ENCODE measurements around the gene LENEP.
A peak's percentile ranks its signal among the peaks of the same experiment; 100 is the strongest.
"Not testable (repeated sequence)": the region's sequence is repeated elsewhere in the genome, so short reads cannot be mapped to it uniquely, and the experiment has no call there.

LENEP gene

DNA sequence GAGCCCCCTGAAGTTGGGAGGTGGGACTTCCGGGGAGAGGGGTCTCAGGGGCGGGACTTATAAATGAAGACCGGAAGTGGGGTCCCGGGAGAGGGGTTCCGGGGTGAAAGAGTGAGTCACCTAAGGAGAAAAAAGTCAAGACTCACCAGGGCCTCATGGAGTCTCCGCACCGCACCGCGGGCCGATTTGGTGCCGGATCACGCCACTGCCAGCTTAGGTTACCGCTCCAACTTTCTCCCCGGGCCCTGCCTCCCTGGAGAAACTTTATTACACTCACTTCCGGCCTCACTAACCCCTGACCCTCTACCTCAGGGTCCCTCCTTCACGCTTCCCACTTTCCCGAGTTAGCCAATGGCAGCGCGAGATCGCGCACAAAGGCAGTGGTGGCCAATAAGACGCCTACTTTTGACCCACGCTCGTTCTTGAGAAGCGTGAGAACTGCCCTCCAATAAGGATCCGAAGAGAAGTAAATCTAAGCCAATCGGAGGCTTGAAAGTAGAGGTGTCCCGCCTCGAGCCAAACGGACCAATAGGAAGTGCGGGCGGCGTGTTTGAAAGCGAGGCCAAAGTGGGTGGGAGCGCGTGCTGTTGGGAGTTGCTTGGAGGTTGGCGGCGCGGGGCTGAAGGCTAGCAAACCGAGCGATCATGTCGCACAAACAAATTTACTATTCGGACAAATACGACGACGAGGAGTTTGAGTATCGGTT lies 19.1 kb upstream of the LENEP start, which contains the start of gene CKS1B:
TSS of gene CKS1B (plus strand) at position 580 of the 706 bp plus-strand sequence. CDS start at position 645, 65 bp downstream.
- Histone ChIP-seq H3K4me2 (ENCODE audit: insufficient read depth, low read length) (peak within 1 kb of the TSS; percentile 92), H3K9me3 (ENCODE audit: insufficient read depth, low read length, severe bottlenecking) (no peaks in the 10 kb centered on the region), H3K27ac (ENCODE audit: low read length) (peak within 1 kb of the TSS; percentile 98), H2AFZ (ENCODE audit: low read depth, low read length) (peak within 1 kb of the TSS; percentile 88), H4K20me1 (ENCODE audit: insufficient read depth, low read length) (peaks cover 54% of the 10 kb centered on the region), H3K9ac (ENCODE audit: low read depth, low read length) (peak within 1 kb of the TSS; percentile 91), H3K4me3 (ENCODE audit: low read depth in 1 of 2, low read length in 2 of 2) (peak within 1 kb of the TSS; percentile 79 to 93), H3K36me3 (ENCODE audit: insufficient read depth, low read length) (peaks cover 50% of the 10 kb centered on the region), H3K79me2 (ENCODE audit: insufficient read depth, low read length) (peaks cover 85% of the 10 kb centered on the region), H3K27me3 (ENCODE audit: insufficient read depth, low read length, poor library complexity) (no peaks in the 10 kb centered on the region), H3K4me1 (ENCODE audit: insufficient read depth, low read length) (peaks cover 60% of the 10 kb centered on the region)
- ATAC-seq (ENCODE audit: insufficient read depth, low read depth) (peak; percentile 91), DNase-seq (peak; percentile 99)
- TF ChIP-seq EZH2 (IDR thresholded peaks at IDR 0.05; ENCODE audit: borderline replicate concordance, low read depth, low read length, severe bottlenecking): no peak
- TF ChIP-seq, protein P1, sequence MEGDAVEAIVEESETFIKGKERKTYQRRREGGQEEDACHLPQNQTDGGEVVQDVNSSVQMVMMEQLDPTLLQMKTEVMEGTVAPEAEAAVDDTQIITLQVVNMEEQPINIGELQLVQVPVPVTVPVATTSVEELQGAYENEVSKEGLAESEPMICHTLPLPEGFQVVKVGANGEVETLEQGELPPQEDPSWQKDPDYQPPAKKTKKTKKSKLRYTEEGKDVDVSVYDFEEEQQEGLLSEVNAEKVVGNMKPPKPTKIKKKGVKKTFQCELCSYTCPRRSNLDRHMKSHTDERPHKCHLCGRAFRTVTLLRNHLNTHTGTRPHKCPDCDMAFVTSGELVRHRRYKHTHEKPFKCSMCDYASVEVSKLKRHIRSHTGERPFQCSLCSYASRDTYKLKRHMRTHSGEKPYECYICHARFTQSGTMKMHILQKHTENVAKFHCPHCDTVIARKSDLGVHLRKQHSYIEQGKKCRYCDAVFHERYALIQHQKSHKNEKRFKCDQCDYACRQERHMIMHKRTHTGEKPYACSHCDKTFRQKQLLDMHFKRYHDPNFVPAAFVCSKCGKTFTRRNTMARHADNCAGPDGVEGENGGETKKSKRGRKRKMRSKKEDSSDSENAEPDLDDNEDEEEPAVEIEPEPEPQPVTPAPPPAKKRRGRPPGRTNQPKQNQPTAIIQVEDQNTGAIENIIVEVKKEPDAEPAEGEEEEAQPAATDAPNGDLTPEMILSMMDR (IDR thresholded peaks at IDR 0.05; ENCODE audit: borderline replicate concordance, extremely low read depth, low read length, poor library complexity, severe bottlenecking): no peak

DNA sequence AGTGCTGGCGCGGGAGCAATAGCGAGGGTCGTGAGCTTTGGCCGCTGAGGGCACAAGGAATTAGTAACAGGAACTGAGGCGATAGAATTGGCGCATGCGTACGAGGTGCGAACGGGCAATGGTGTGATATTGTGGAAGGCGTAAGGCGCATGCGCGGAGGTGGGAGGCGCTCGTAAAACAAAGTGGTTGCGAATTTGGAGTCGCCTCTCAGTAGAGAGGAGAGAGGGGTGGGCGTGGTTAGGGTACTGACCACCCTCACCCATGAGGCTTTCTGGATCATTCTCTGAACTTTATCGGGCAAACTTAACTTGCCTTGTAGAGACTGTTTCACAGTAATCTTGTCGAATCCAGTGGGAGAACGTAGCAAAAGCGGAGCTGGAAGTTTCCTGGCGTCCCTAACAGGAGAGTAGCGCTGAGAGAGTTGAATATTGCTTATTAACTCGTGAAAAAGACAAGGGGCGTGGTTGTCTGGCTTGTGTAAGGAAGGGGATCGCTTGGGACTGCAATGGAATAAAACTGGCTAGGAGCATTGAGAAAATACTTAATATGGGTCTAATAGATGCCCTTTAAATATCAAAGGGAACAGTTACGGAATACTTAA lies 18.5 kb upstream of the LENEP start:
- Histone ChIP-seq H3K4me2 (ENCODE audit: insufficient read depth, low read length) (peak overlapping the region; percentile 92), H3K79me2 (ENCODE audit: insufficient read depth, low read length) (peaks cover 84% of the 10 kb centered on the region), H2AFZ (ENCODE audit: low read depth, low read length) (peak overlapping the region; percentile 67), H3K36me3 (ENCODE audit: insufficient read depth, low read length) (peaks cover 51% of the 10 kb centered on the region), H3K4me3 (ENCODE audit: low read depth in 1 of 2, low read length in 2 of 2) (peak overlapping the region; percentile 79 to 82), H3K27ac (ENCODE audit: low read length) (peak overlapping the region; percentile 92), H3K4me1 (ENCODE audit: insufficient read depth, low read length) (peaks cover 63% of the 10 kb centered on the region), H4K20me1 (ENCODE audit: insufficient read depth, low read length) (peaks cover 53% of the 10 kb centered on the region), H3K27me3 (ENCODE audit: insufficient read depth, low read length, poor library complexity) (no peaks in the 10 kb centered on the region), H3K9me3 (ENCODE audit: insufficient read depth, low read length, severe bottlenecking) (no peaks in the 10 kb centered on the region), H3K9ac (ENCODE audit: low read depth, low read length) (peak overlapping the region; percentile 91)
- DNase-seq (peak; percentile 93), ATAC-seq (ENCODE audit: insufficient read depth, low read depth) (peak; percentile 51)
- TF ChIP-seq, protein P1 (IDR thresholded peaks at IDR 0.05; ENCODE audit: borderline replicate concordance, extremely low read depth, low read length, poor library complexity, severe bottlenecking): no peak
- no peak for TF ChIP-seq EZH2 (IDR thresholded peaks at IDR 0.05; ENCODE audit: borderline replicate concordance, low read depth, low read length, severe bottlenecking)

DNA sequence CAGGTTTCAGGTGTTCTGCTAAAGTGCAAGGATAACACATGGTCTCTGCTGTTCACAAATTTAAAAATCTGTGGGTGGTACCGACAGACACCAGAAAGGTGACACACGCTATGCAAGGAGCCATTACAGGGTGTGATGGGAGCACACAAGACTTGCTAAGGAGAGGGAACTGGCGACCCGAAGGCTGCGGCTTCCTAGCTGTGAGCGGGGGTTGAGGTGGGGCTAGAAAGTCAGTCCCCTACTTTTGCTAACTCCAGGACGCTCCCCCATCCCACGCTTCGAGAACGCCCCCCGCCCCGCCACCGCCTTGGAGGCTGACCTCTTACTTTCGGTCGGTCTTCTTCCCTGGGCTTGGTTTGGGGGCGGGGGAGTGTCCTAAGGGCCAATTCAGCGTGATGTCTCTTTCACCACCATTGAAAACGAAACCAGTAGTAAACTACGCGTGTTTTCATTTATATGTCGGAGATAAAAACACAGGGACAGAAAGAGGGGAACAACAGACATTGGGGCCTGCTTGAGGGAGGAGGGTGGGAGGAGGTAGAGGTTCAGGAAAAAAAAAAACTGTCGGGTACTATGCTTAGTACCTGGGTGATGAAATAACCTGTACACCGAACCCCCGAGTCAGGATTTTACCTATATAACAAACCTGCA lies 17.9 kb upstream of the LENEP start:
- H4K20me1 ChIP-seq (ENCODE audit: insufficient read depth, low read length): peaks cover 51% of the 10 kb centered on the region
- H3K9me3 ChIP-seq (ENCODE audit: insufficient read depth, low read length, severe bottlenecking): no peaks in the 10 kb centered on the region
- TF ChIP-seq, protein P1 (IDR thresholded peaks at IDR 0.05; ENCODE audit: borderline replicate concordance, extremely low read depth, low read length, poor library complexity, severe bottlenecking): no peak
- TF ChIP-seq EZH2 (IDR thresholded peaks at IDR 0.05; ENCODE audit: borderline replicate concordance, low read depth, low read length, severe bottlenecking): no peak
- peaks cover 77% of the 10 kb centered on the region for H3K79me2 ChIP-seq (ENCODE audit: insufficient read depth, low read length)
- H3K4me2 ChIP-seq (ENCODE audit: insufficient read depth, low read length): peak overlapping the region; percentile 92
- H3K27ac ChIP-seq (ENCODE audit: low read length): peak overlapping the region; percentile 92
- peak overlapping the region; percentile 79 to 82 for H3K4me3 ChIP-seq (ENCODE audit: low read depth in 1 of 2, low read length in 2 of 2)
- H3K36me3 ChIP-seq (ENCODE audit: insufficient read depth, low read length): peaks cover 57% of the 10 kb centered on the region
- no peak for ATAC-seq (ENCODE audit: insufficient read depth, low read depth)
- peak; percentile 49 for DNase-seq
- peaks cover 62% of the 10 kb centered on the region for H3K4me1 ChIP-seq (ENCODE audit: insufficient read depth, low read length)
- no peaks in the 10 kb centered on the region for H3K27me3 ChIP-seq (ENCODE audit: insufficient read depth, low read length, poor library complexity)
- H2AFZ ChIP-seq (ENCODE audit: low read depth, low read length): peak overlapping the region; percentile 62
- H3K9ac ChIP-seq (ENCODE audit: low read depth, low read length): peak overlapping the region; percentile 91

DNA sequence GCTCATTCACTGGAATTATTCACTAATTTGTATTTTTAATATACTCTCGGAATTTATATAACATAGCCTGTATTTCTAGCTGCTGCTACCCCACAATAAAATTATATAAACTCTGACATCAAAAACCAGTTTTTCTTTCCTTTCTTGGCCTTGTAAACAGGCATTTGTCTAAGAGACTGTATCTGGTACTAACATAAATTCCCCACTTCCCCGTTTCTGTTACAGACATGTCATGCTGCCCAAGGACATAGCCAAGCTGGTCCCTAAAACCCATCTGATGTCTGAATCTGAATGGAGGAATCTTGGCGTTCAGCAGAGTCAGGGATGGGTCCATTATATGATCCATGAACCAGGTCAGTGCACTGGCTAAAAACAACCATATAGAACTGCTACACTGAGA lies 15.6 kb upstream of the LENEP start:
- H3K9ac ChIP-seq (ENCODE audit: low read depth, low read length); DNase-seq; H3K9me3 ChIP-seq (ENCODE audit: insufficient read depth, low read length, severe bottlenecking); ATAC-seq (ENCODE audit: insufficient read depth, low read depth); H3K27me3 ChIP-seq (ENCODE audit: insufficient read depth, low read length, poor library complexity); H2AFZ ChIP-seq (ENCODE audit: low read depth, low read length); H3K4me3 ChIP-seq (ENCODE audit: low read depth in 1 of 2, low read length in 2 of 2); H3K27ac ChIP-seq (ENCODE audit: low read length): not testable (repeated sequence)
- Histone ChIP-seq H3K79me2 (ENCODE audit: insufficient read depth, low read length) (peaks cover 68% of the 10 kb centered on the region), H3K4me1 (ENCODE audit: insufficient read depth, low read length) (peaks cover 63% of the 10 kb centered on the region), H3K4me2 (ENCODE audit: insufficient read depth, low read length) (peak overlapping the region; percentile 12; the same call in 1 of the 2 replicates), H4K20me1 (ENCODE audit: insufficient read depth, low read length) (peaks cover 37% of the 10 kb centered on the region), H3K36me3 (ENCODE audit: insufficient read depth, low read length) (peaks cover 48% of the 10 kb centered on the region)

All from DND-41 (cell line).